H1 (cell line): Measurements from ENCODE around the gene KCNH8. TPM values are rescaled to one million over a fixed set of nuclear protein-coding genes. Genes with fewer than 3 reads are reported as not detected.

Experiments
- CTCF ChIA-PET: fragments of 300-600 bp; sonication (Branson Sonifier 250); formaldehyde crosslinking; loops from one replicate; lab custom pipeline; 2021; ENCODE audit not compliant: partially characterized antibody; lab: Charles Lee
- POLR2A ChIA-PET: fragments of 300-600 bp; sonication (Branson Sonifier 250); formaldehyde crosslinking; loops from one replicate; lab custom pipeline; 2021; ENCODE audit warnings: inconsistent platforms; ENCODE audit not compliant: partially characterized antibody; lab: Charles Lee
- DNase-seq, 2 experiments: peaks; one replicate each; pipeline versions ENCODE4 v3.0.0 to v3.0.0-alpha.2; 2010 to 2022; ENCODE audit warnings: low spot score in 2 of 2, low read depth in 1 of 2, mixed read lengths in 1 of 2
- FAIRE-seq: peaks from 2 replicates; lab custom pipeline; 2011; peaks lifted over from hg19 to GRCh38; lab: Jason Lieb, UNC
- H2AFZ ChIP-seq: 2 replicates; pipeline ENCODE4 v1.8.1; 2012; ENCODE audit warnings: low read length, inconsistent platforms
- H2AK5ac ChIP-seq: 2 replicates; pipeline ENCODE4 v1.6.1; 2013; ENCODE audit warnings: low read depth, low read length
- H2BK120ac ChIP-seq: replicated peaks from 2 replicates; pipeline ENCODE3; 2013; ENCODE audit warnings: low read depth, low read length, inconsistent platforms
- H2BK12ac ChIP-seq: 2 replicates; pipeline ENCODE4 v1.6.1; 2013; ENCODE audit warnings: low read depth, low read length
- H2BK15ac ChIP-seq: 2 replicates; pipeline ENCODE4 v1.6.1; 2013; ENCODE audit warnings: low read length
- H2BK20ac ChIP-seq: 2 replicates; pipeline ENCODE4 v1.6.1; 2013; ENCODE audit warnings: low read length
- H2BK5ac ChIP-seq: 2 replicates; pipeline ENCODE4 v1.6.1; 2013; ENCODE audit warnings: low read depth, low read length
- H3K14ac ChIP-seq: 2 replicates; pipeline ENCODE4 v1.6.1; 2013; ENCODE audit warnings: inconsistent platforms; ENCODE audit not compliant: insufficient read length
- H3K18ac ChIP-seq: 2 replicates; pipeline ENCODE4 v1.6.1; 2013; ENCODE audit warnings: low read length; ENCODE audit errors: extremely low read depth
- H3K23ac ChIP-seq: 2 replicates; pipeline ENCODE4 v1.6.1; 2013; ENCODE audit warnings: inconsistent platforms; ENCODE audit not compliant: insufficient read length
- H3K23me2 ChIP-seq: 2 replicates; pipeline ENCODE4 v1.6.1; 2013; ENCODE audit warnings: low read depth, low read length
- H3K27ac ChIP-seq: 2 replicates; pipeline ENCODE4 v1.6.1; 2011; ENCODE audit warnings: low read depth, low read length, inconsistent platforms
- H3K27me3 ChIP-seq, 4 experiments: replicated peaks in 1 of 4; 1 replicate in 1 of 4; 2 replicates in 3 of 4; pipeline versions ENCODE4 v1.6.1 to v1.8.1; 2011 to 2013; ENCODE audit warnings: low read length in 3 of 4, mild to moderate bottlenecking in 3 of 4, inconsistent platforms in 2 of 4, mixed read lengths in 2 of 4, moderate library complexity in 1 of 4; ENCODE audit not compliant: control insufficient read depth in 3 of 4, insufficient read depth in 3 of 4; ENCODE audit errors: extremely low read depth in 1 of 4
- H3K36me3 ChIP-seq, 4 experiments: 2 replicates each; pipeline versions ENCODE4 v1.6.1 to v1.8.1; 2011 to 2013; ENCODE audit warnings: mild to moderate bottlenecking in 4 of 4, low read length in 3 of 4, moderate library complexity in 2 of 4, control low read depth in 1 of 4, inconsistent platforms in 1 of 4; ENCODE audit not compliant: insufficient read depth in 4 of 4, control insufficient read depth in 2 of 4
- H3K4ac ChIP-seq: replicated peaks from 2 replicates; pipeline ENCODE3; 2013; ENCODE audit warnings: low read length, low read depth, mixed read lengths, inconsistent platforms; ENCODE audit not compliant: insufficient read length
- H3K4me1 ChIP-seq, 4 experiments: replicated peaks in 1 of 4; 1 replicate in 1 of 4; 2 replicates in 3 of 4; pipeline versions ENCODE4 v1.6.1 to v1.8.1; 2011 to 2013; ENCODE audit warnings: low read length in 3 of 4, inconsistent platforms in 2 of 4, mixed read lengths in 1 of 4; ENCODE audit not compliant: insufficient read depth in 4 of 4, control insufficient read depth in 3 of 4
- H3K4me2 ChIP-seq, 2 experiments: 2 replicates each; pipeline versions ENCODE4 v1.6.1 to v1.8.1; 2011 to 2013; ENCODE audit warnings: low read depth in 2 of 2, low read length in 2 of 2, control low read depth in 1 of 2, inconsistent platforms in 1 of 2, mild to moderate bottlenecking in 1 of 2; ENCODE audit not compliant: insufficient read depth in 1 of 2
- H3K4me3 ChIP-seq, 4 experiments: fragments of 200-600, 300-600 bp in 1 of 4; sonication (generic), shearing (Covaris generic), sonication (Bioruptor Twin) in 1 of 4; 2 replicates each; pipeline versions ENCODE4 v1.5.1 to v1.8.1; 2011 to 2016; ENCODE audit warnings: low read length in 4 of 4, low read depth in 3 of 4, control low read depth in 2 of 4, inconsistent platforms in 2 of 4, mild to moderate bottlenecking in 2 of 4, mixed read lengths in 1 of 4, moderate library complexity in 1 of 4; ENCODE audit not compliant: insufficient read depth in 2 of 4; ENCODE audit errors: extremely low read depth in 1 of 4
- H3K56ac ChIP-seq: replicated peaks from 2 replicates; pipeline ENCODE3; 2013; ENCODE audit warnings: low read depth, mild to moderate bottlenecking, mixed read lengths, low read length, inconsistent platforms; ENCODE audit not compliant: insufficient read length
- H3K79me1 ChIP-seq: 2 replicates; pipeline ENCODE4 v1.6.1; 2013; ENCODE audit warnings: low read depth, low read length, control low read depth
- H3K79me2 ChIP-seq, 2 experiments: 2 replicates each; pipeline versions ENCODE4 v1.6.1 to v1.8.1; 2012 to 2013; ENCODE audit warnings: low read length in 2 of 2, mild to moderate bottlenecking in 2 of 2, inconsistent platforms in 1 of 2; ENCODE audit not compliant: insufficient read depth in 2 of 2, control insufficient read depth in 1 of 2
- H3K9ac ChIP-seq, 4 experiments: replicated peaks in 1 of 4; 1 replicate in 1 of 4; 2 replicates in 3 of 4; pipeline versions ENCODE4 v1.6.1 to v1.8.1; 2011 to 2013; ENCODE audit warnings: low read depth in 3 of 4, low read length in 3 of 4, control low read depth in 2 of 4, mild to moderate bottlenecking in 2 of 4, moderate library complexity in 2 of 4, inconsistent platforms in 1 of 4; ENCODE audit errors: extremely low read depth in 1 of 4
- H3K9me3 ChIP-seq, 2 experiments: 2 replicates each; pipeline versions ENCODE4 v1.6.1 to v1.8.1; 2012 to 2013; ENCODE audit warnings: mild to moderate bottlenecking in 2 of 2, moderate library complexity in 2 of 2, control low read depth in 1 of 2, inconsistent platforms in 1 of 2, low read depth in 1 of 2, low read length in 1 of 2, mixed read lengths in 1 of 2; ENCODE audit not compliant: insufficient read depth in 2 of 2
- H4K20me1 ChIP-seq, 2 experiments: replicated peaks in 1 of 2; 2 replicates each; pipeline versions ENCODE3 to v1.8.1; 2011 to 2013; ENCODE audit warnings: inconsistent platforms in 2 of 2, low read length in 2 of 2, mild to moderate bottlenecking in 1 of 2; ENCODE audit not compliant: insufficient read depth in 2 of 2, control insufficient read depth in 1 of 2
- H4K5ac ChIP-seq: 2 replicates; pipeline ENCODE4 v1.6.1; 2013; ENCODE audit warnings: low read length, low read depth, mixed read lengths, inconsistent platforms; ENCODE audit not compliant: insufficient read length
- H4K8ac ChIP-seq: 2 replicates; pipeline ENCODE4 v1.8.0; 2013; ENCODE audit warnings: mild to moderate bottlenecking, moderate library complexity, low read length, inconsistent platforms; ENCODE audit not compliant: insufficient read depth; ENCODE audit errors: extremely low read depth
- H4K91ac ChIP-seq: replicated peaks from 2 replicates; pipeline ENCODE3; 2013; ENCODE audit warnings: low read length, mixed read lengths, inconsistent platforms; ENCODE audit not compliant: insufficient read length
- CBX5 ChIP-seq: fragments of 300-800, 300-1000 bp; sonication (generic); IDR thresholded peaks from 2 replicates; pipeline ENCODE4 v1.7.1; 2016; ENCODE audit warnings: antibody characterized with exemption, low read length, low read depth
- CEBPB ChIP-seq: IDR thresholded peaks from 2 replicates; pipeline ENCODE4 v1.6.1; 2012; ENCODE audit warnings: low read depth, low read length
- CREB1 ChIP-seq: IDR thresholded peaks from 2 replicates; pipeline ENCODE4 v1.6.1; 2012; ENCODE audit warnings: inconsistent platforms
- CTCF ChIP-seq, 3 experiments: IDR thresholded peaks; 1 replicate in 2 of 3; 2 replicates in 1 of 3; pipeline versions ENCODE4 v1.5.1 to v1.6.1; 2011; ENCODE audit warnings: low read length in 3 of 3, mild to moderate bottlenecking in 3 of 3, inconsistent platforms in 2 of 3, low read depth in 1 of 3, moderate library complexity in 1 of 3; ENCODE audit not compliant: insufficient read depth in 1 of 3; ENCODE audit errors: control extremely low read depth in 1 of 3
- GTF2F1 ChIP-seq: IDR thresholded peaks from 2 replicates; pipeline ENCODE4 v1.6.1; 2012; ENCODE audit warnings: low read depth, low read length, improper control_type of control experiment, borderline replicate concordance
- HDAC2 ChIP-seq, 2 experiments: fragments of 300-600 bp in 1 of 2; sonication (generic) in 1 of 2; IDR thresholded peaks; 2 replicates each; pipeline ENCODE4 v1.6.1; 2011 to 2012; ENCODE audit warnings: low read depth in 2 of 2, low read length in 2 of 2, mild to moderate bottlenecking in 2 of 2, moderate library complexity in 2 of 2, borderline replicate concordance in 1 of 2, inconsistent platforms in 1 of 2
- JUN ChIP-seq: IDR thresholded peaks from 2 replicates; pipeline ENCODE4 v1.6.1; 2011; ENCODE audit warnings: low read depth, mild to moderate bottlenecking, improper control_type of control experiment, low read length
- MAFK ChIP-seq: IDR thresholded peaks from 2 replicates; pipeline ENCODE4 v1.6.1; 2012; ENCODE audit warnings: low read depth, mild to moderate bottlenecking, improper control_type of control experiment, low read length
- MAX ChIP-seq: IDR thresholded peaks from 2 replicates; pipeline ENCODE4 v1.6.1; 2012; ENCODE audit warnings: inconsistent platforms
- RBBP5 ChIP-seq: IDR thresholded peaks from 2 replicates; pipeline ENCODE4 v1.7.1; 2012; ENCODE audit warnings: low read depth, mild to moderate bottlenecking, inconsistent platforms, low read length, moderate library complexity, borderline replicate concordance
- SIX5 ChIP-seq: IDR thresholded peaks from 2 replicates; pipeline ENCODE4 v1.6.1; 2011; ENCODE audit warnings: mild to moderate bottlenecking, low read depth, low read length
- TAF1 ChIP-seq: IDR thresholded peaks from 2 replicates; pipeline ENCODE4 v1.6.1; 2011; ENCODE audit warnings: mild to moderate bottlenecking, low read depth, low read length
- TAF7 ChIP-seq: optimal IDR thresholded peaks from 2 replicates; pipeline ENCODE3; 2011; ENCODE audit warnings: low read depth, mild to moderate bottlenecking, inconsistent platforms, low read length, moderate library complexity, borderline replicate concordance
- WGBS, 2 experiments: shearing (Covaris generic) in 1 of 2; methylation state at CpG; one replicate each; pipeline versions ENCODE4 v1.1.6 to v1.1.7; 2013 to 2015; ENCODE audit warnings: low lambda C conversion rate in 2 of 2, mixed read lengths in 2 of 2, inconsistent platforms in 1 of 2, low coverage in 1 of 2, missing lambda C conversion rate in 1 of 2; ENCODE audit not compliant: insufficient replicate concordance in 2 of 2, insufficient coverage in 1 of 2, insufficient read length in 1 of 2; ENCODE audit errors: extremely low coverage in 1 of 2, missing lambda C conversion rate in 1 of 2; 5-methylcytosine and 5-hydroxymethylcytosine counted together
- polyA plus RNA-seq, 7 experiments: library from polyadenylated mRNA; depleted of rRNA in 3 of 7; stranded (reverse) in 5 of 7; unstranded in 2 of 7; fragments of >200 nt in 5 of 7; fragments of 200-250 nt in 2 of 7; gene quantifications; 1 replicate in 5 of 7; 2 replicates in 1 of 7; 4 replicates in 1 of 7; pipeline versions ENCODE4 v1.2.1 to v1.2.3, GENCODE V29; 2011 to 2013; ENCODE audit warnings: missing spikeins in 2 of 7, mixed read lengths in 2 of 7
- total RNA-seq: library from RNA; stranded (reverse); fragmentation: NEBNext Ultra II Directional; extraction: Animal tissue kit (Norgen Biotek cat#: 25700); gene quantifications from 2 replicates; pipeline ENCODE4 v1.2.1, GENCODE V29; 2021

KCNH8 gene
- total and polyA plus RNA-seq, 2 of the 8 experiments (the other 6 are each of a cell fraction or from before 2014, with no cell fraction given): 2.2 to 2.4 TPM

GRCh38 chr3:19274576-19274975, 126.3 kb downstream of the KCNH8 start:
- Histone ChIP-seq H4K8ac (no peak overlapping the region), H2BK15ac (no peak overlapping the region), H3K9me3 (no peaks in the 10 kb centered on the region), H2BK5ac (no peak overlapping the region), H3K27me3 (no peaks in the 10 kb centered on the region), H4K5ac (no peak overlapping the region), H3K4me1 (peaks cover 0 to 2% (median 0%) of the 10 kb centered on the region in 4 experiments; a peak in 2 of 7 replicates), H3K27ac (no peak overlapping the region), H2BK20ac (no peak overlapping the region), H3K14ac (no peak overlapping the region), H4K20me1 (no peaks in the 10 kb centered on the region), H3K4me3 (no peak overlapping the region), H3K18ac (no peak overlapping the region), H2AFZ (no peak overlapping the region), H2AK5ac (no peak overlapping the region), H3K4ac (no peak overlapping the region), H3K79me2 (no peaks in the 10 kb centered on the region), H3K79me1 (no peaks in the 10 kb centered on the region), H3K4me2 (no peak overlapping the region), H2BK12ac (no peak overlapping the region), H4K91ac (no peak overlapping the region), H3K23me2 (no peaks in the 10 kb centered on the region), H3K23ac (no peak overlapping the region), H3K9ac (no peak overlapping the region), H3K56ac (no peak overlapping the region), H3K36me3 (no peaks in the 10 kb centered on the region), H2BK120ac (no peak overlapping the region)
- no peak for DNase-seq
- no peak for FAIRE-seq
- no CpG with 5 or more reads among the region's 1 CpG for WGBS, 2 experiments
- ChIA-PET POLR2A (no interaction called here), CTCF (no interaction called here)
- no peak for TF ChIP-seq RBBP5
- TF ChIP-seq CTCF (IDR thresholded peaks at IDR 0.05; ENCODE audit: control extremely low read depth in 1 of 3, insufficient read depth in 1 of 3, low read depth in 1 of 3, low read length in 3 of 3): no peak
- TF ChIP-seq MAX: no peak
- TF ChIP-seq TAF7: no peak
- no peak for TF ChIP-seq GTF2F1
- TF ChIP-seq SIX5: no peak
- TF ChIP-seq CBX5: no peak
- TF ChIP-seq TAF1: no peak
- no peak for TF ChIP-seq CREB1
- TF ChIP-seq HDAC2 (IDR thresholded peaks at IDR 0.05; ENCODE audit: borderline replicate concordance in 1 of 2, low read depth in 2 of 2, low read length in 2 of 2): no peak
- no peak for TF ChIP-seq JUN
- no peak for TF ChIP-seq CEBPB
- no peak for TF ChIP-seq MAFK
